H1 (cell line): ENCODE results near the gene SBF2. TPM values are rescaled to one million over a fixed set of nuclear protein-coding genes. Genes with fewer than 3 reads are reported as not detected.

Source experiments
- CTCF ChIA-PET: fragments of 300-600 bp; sonication (Branson Sonifier 250); formaldehyde crosslinking; loops from one replicate; lab custom pipeline; 2021; ENCODE audit not compliant: partially characterized antibody; lab: Charles Lee
- POLR2A ChIA-PET: fragments of 300-600 bp; sonication (Branson Sonifier 250); formaldehyde crosslinking; loops from one replicate; lab custom pipeline; 2021; ENCODE audit warnings: inconsistent platforms; ENCODE audit not compliant: partially characterized antibody; lab: Charles Lee
- DNase-seq, 2 experiments: peaks; one replicate each; pipeline versions ENCODE4 v3.0.0 to v3.0.0-alpha.2; 2010 to 2022; ENCODE audit warnings: low spot score in 2 of 2, low read depth in 1 of 2, mixed read lengths in 1 of 2
- FAIRE-seq: peaks from 2 replicates; lab custom pipeline; 2011; peaks lifted over from hg19 to GRCh38; lab: Jason Lieb, UNC
- H2AFZ ChIP-seq: 2 replicates; pipeline ENCODE4 v1.8.1; 2012; ENCODE audit warnings: low read length, inconsistent platforms
- H2AK5ac ChIP-seq: 2 replicates; pipeline ENCODE4 v1.6.1; 2013; ENCODE audit warnings: low read depth, low read length
- H2BK120ac ChIP-seq: replicated peaks from 2 replicates; pipeline ENCODE3; 2013; ENCODE audit warnings: low read depth, low read length, inconsistent platforms
- H2BK12ac ChIP-seq: 2 replicates; pipeline ENCODE4 v1.6.1; 2013; ENCODE audit warnings: low read depth, low read length
- H2BK15ac ChIP-seq: 2 replicates; pipeline ENCODE4 v1.6.1; 2013; ENCODE audit warnings: low read length
- H2BK20ac ChIP-seq: 2 replicates; pipeline ENCODE4 v1.6.1; 2013; ENCODE audit warnings: low read length
- H2BK5ac ChIP-seq: 2 replicates; pipeline ENCODE4 v1.6.1; 2013; ENCODE audit warnings: low read depth, low read length
- H3K14ac ChIP-seq: 2 replicates; pipeline ENCODE4 v1.6.1; 2013; ENCODE audit warnings: inconsistent platforms; ENCODE audit not compliant: insufficient read length
- H3K18ac ChIP-seq: 2 replicates; pipeline ENCODE4 v1.6.1; 2013; ENCODE audit warnings: low read length; ENCODE audit errors: extremely low read depth
- H3K23ac ChIP-seq: 2 replicates; pipeline ENCODE4 v1.6.1; 2013; ENCODE audit warnings: inconsistent platforms; ENCODE audit not compliant: insufficient read length
- H3K23me2 ChIP-seq: 2 replicates; pipeline ENCODE4 v1.6.1; 2013; ENCODE audit warnings: low read depth, low read length
- H3K27ac ChIP-seq: 2 replicates; pipeline ENCODE4 v1.6.1; 2011; ENCODE audit warnings: low read depth, low read length, inconsistent platforms
- H3K27me3 ChIP-seq, 4 experiments: replicated peaks in 1 of 4; 1 replicate in 1 of 4; 2 replicates in 3 of 4; pipeline versions ENCODE4 v1.6.1 to v1.8.1; 2011 to 2013; ENCODE audit warnings: low read length in 3 of 4, mild to moderate bottlenecking in 3 of 4, inconsistent platforms in 2 of 4, mixed read lengths in 2 of 4, moderate library complexity in 1 of 4; ENCODE audit not compliant: control insufficient read depth in 3 of 4, insufficient read depth in 3 of 4; ENCODE audit errors: extremely low read depth in 1 of 4
- H3K36me3 ChIP-seq, 4 experiments: 2 replicates each; pipeline versions ENCODE4 v1.6.1 to v1.8.1; 2011 to 2013; ENCODE audit warnings: mild to moderate bottlenecking in 4 of 4, low read length in 3 of 4, moderate library complexity in 2 of 4, control low read depth in 1 of 4, inconsistent platforms in 1 of 4; ENCODE audit not compliant: insufficient read depth in 4 of 4, control insufficient read depth in 2 of 4
- H3K4ac ChIP-seq: replicated peaks from 2 replicates; pipeline ENCODE3; 2013; ENCODE audit warnings: low read length, low read depth, mixed read lengths, inconsistent platforms; ENCODE audit not compliant: insufficient read length
- H3K4me1 ChIP-seq, 4 experiments: replicated peaks in 1 of 4; 1 replicate in 1 of 4; 2 replicates in 3 of 4; pipeline versions ENCODE4 v1.6.1 to v1.8.1; 2011 to 2013; ENCODE audit warnings: low read length in 3 of 4, inconsistent platforms in 2 of 4, mixed read lengths in 1 of 4; ENCODE audit not compliant: insufficient read depth in 4 of 4, control insufficient read depth in 3 of 4
- H3K4me2 ChIP-seq, 2 experiments: 2 replicates each; pipeline versions ENCODE4 v1.6.1 to v1.8.1; 2011 to 2013; ENCODE audit warnings: low read depth in 2 of 2, low read length in 2 of 2, control low read depth in 1 of 2, inconsistent platforms in 1 of 2, mild to moderate bottlenecking in 1 of 2; ENCODE audit not compliant: insufficient read depth in 1 of 2
- H3K4me3 ChIP-seq, 4 experiments: fragments of 200-600, 300-600 bp in 1 of 4; sonication (generic), shearing (Covaris generic), sonication (Bioruptor Twin) in 1 of 4; 2 replicates each; pipeline versions ENCODE4 v1.5.1 to v1.8.1; 2011 to 2016; ENCODE audit warnings: low read length in 4 of 4, low read depth in 3 of 4, control low read depth in 2 of 4, inconsistent platforms in 2 of 4, mild to moderate bottlenecking in 2 of 4, mixed read lengths in 1 of 4, moderate library complexity in 1 of 4; ENCODE audit not compliant: insufficient read depth in 2 of 4; ENCODE audit errors: extremely low read depth in 1 of 4
- H3K56ac ChIP-seq: replicated peaks from 2 replicates; pipeline ENCODE3; 2013; ENCODE audit warnings: low read depth, mild to moderate bottlenecking, mixed read lengths, low read length, inconsistent platforms; ENCODE audit not compliant: insufficient read length
- H3K79me1 ChIP-seq: 2 replicates; pipeline ENCODE4 v1.6.1; 2013; ENCODE audit warnings: low read depth, low read length, control low read depth
- H3K79me2 ChIP-seq, 2 experiments: 2 replicates each; pipeline versions ENCODE4 v1.6.1 to v1.8.1; 2012 to 2013; ENCODE audit warnings: low read length in 2 of 2, mild to moderate bottlenecking in 2 of 2, inconsistent platforms in 1 of 2; ENCODE audit not compliant: insufficient read depth in 2 of 2, control insufficient read depth in 1 of 2
- H3K9ac ChIP-seq, 4 experiments: replicated peaks in 1 of 4; 1 replicate in 1 of 4; 2 replicates in 3 of 4; pipeline versions ENCODE4 v1.6.1 to v1.8.1; 2011 to 2013; ENCODE audit warnings: low read depth in 3 of 4, low read length in 3 of 4, control low read depth in 2 of 4, mild to moderate bottlenecking in 2 of 4, moderate library complexity in 2 of 4, inconsistent platforms in 1 of 4; ENCODE audit errors: extremely low read depth in 1 of 4
- H3K9me3 ChIP-seq, 2 experiments: 2 replicates each; pipeline versions ENCODE4 v1.6.1 to v1.8.1; 2012 to 2013; ENCODE audit warnings: mild to moderate bottlenecking in 2 of 2, moderate library complexity in 2 of 2, control low read depth in 1 of 2, inconsistent platforms in 1 of 2, low read depth in 1 of 2, low read length in 1 of 2, mixed read lengths in 1 of 2; ENCODE audit not compliant: insufficient read depth in 2 of 2
- H4K20me1 ChIP-seq, 2 experiments: replicated peaks in 1 of 2; 2 replicates each; pipeline versions ENCODE3 to v1.8.1; 2011 to 2013; ENCODE audit warnings: inconsistent platforms in 2 of 2, low read length in 2 of 2, mild to moderate bottlenecking in 1 of 2; ENCODE audit not compliant: insufficient read depth in 2 of 2, control insufficient read depth in 1 of 2
- H4K5ac ChIP-seq: 2 replicates; pipeline ENCODE4 v1.6.1; 2013; ENCODE audit warnings: low read length, low read depth, mixed read lengths, inconsistent platforms; ENCODE audit not compliant: insufficient read length
- H4K8ac ChIP-seq: 2 replicates; pipeline ENCODE4 v1.8.0; 2013; ENCODE audit warnings: mild to moderate bottlenecking, moderate library complexity, low read length, inconsistent platforms; ENCODE audit not compliant: insufficient read depth; ENCODE audit errors: extremely low read depth
- H4K91ac ChIP-seq: replicated peaks from 2 replicates; pipeline ENCODE3; 2013; ENCODE audit warnings: low read length, mixed read lengths, inconsistent platforms; ENCODE audit not compliant: insufficient read length
- ATF2 ChIP-seq: IDR thresholded peaks from 2 replicates; pipeline ENCODE4 v1.6.1; 2012; ENCODE audit warnings: low read length, inconsistent platforms
- POU5F1 ChIP-seq: IDR thresholded peaks from 2 replicates; pipeline ENCODE4 v1.6.1; 2011; ENCODE audit warnings: low read depth, mild to moderate bottlenecking, low read length, moderate library complexity
- WGBS, 2 experiments: shearing (Covaris generic) in 1 of 2; methylation state at CpG; one replicate each; pipeline versions ENCODE4 v1.1.6 to v1.1.7; 2013 to 2015; ENCODE audit warnings: low lambda C conversion rate in 2 of 2, mixed read lengths in 2 of 2, inconsistent platforms in 1 of 2, low coverage in 1 of 2, missing lambda C conversion rate in 1 of 2; ENCODE audit not compliant: insufficient replicate concordance in 2 of 2, insufficient coverage in 1 of 2, insufficient read length in 1 of 2; ENCODE audit errors: extremely low coverage in 1 of 2, missing lambda C conversion rate in 1 of 2; 5-methylcytosine and 5-hydroxymethylcytosine counted together
- polyA plus RNA-seq, 7 experiments: library from polyadenylated mRNA; depleted of rRNA in 3 of 7; stranded (reverse) in 5 of 7; unstranded in 2 of 7; fragments of >200 nt in 5 of 7; fragments of 200-250 nt in 2 of 7; gene quantifications; 1 replicate in 5 of 7; 2 replicates in 1 of 7; 4 replicates in 1 of 7; pipeline versions ENCODE4 v1.2.1 to v1.2.3, GENCODE V29; 2011 to 2013; ENCODE audit warnings: missing spikeins in 2 of 7, mixed read lengths in 2 of 7
- total RNA-seq: library from RNA; stranded (reverse); fragmentation: NEBNext Ultra II Directional; extraction: Animal tissue kit (Norgen Biotek cat#: 25700); gene quantifications from 2 replicates; pipeline ENCODE4 v1.2.1, GENCODE V29; 2021

SBF2 gene
- total and polyA plus RNA-seq, 2 of the 8 experiments (the other 6 are each of a cell fraction or from before 2014, with no cell fraction given) = 36.7 to 50.5 TPM

GRCh38 chr11:10307022-10307399 is 13.0 kb upstream of the SBF2 start:
- Histone ChIP-seq H2BK5ac (peak overlapping the region; percentile 89; the same call in 1 of the 2 replicates), H3K79me1 (no peaks in the 10 kb centered on the region), H3K9me3 (no peaks in the 10 kb centered on the region), H3K23me2 (peaks cover 37% of the 10 kb centered on the region), H2BK20ac (no peak overlapping the region), H3K79me2 (peaks cover 0 to 27% of the 10 kb centered on the region in 2 experiments; a peak in 3 of 4 replicates), H3K18ac (0 out of 2 replicates have a peak overlapping the region, but pooled peaks have one; percentile 25), H4K5ac (no peak overlapping the region), H2BK12ac (no peak overlapping the region), H2BK120ac (peak overlapping the region; percentile 19), H3K4me2 (peak overlapping the region; percentile 87 to 100), H3K4ac (no peak overlapping the region), H3K9ac (peak overlapping the region in 3 of 4 experiments; percentile 26 to 71 (median 64); a peak in 5 of 7 replicates), H4K20me1 (peaks cover 6 to 9% of the 10 kb centered on the region in 2 experiments), H3K56ac (no peak overlapping the region), H3K27ac (peak overlapping the region; percentile 7; the same call in 1 of the 2 replicates), H3K36me3 (peaks cover 0 to 17% (median 8%) of the 10 kb centered on the region in 4 experiments; a peak in 3 of 8 replicates), H4K8ac (no peak overlapping the region), H3K23ac (no peak overlapping the region), H3K27me3 (peaks cover 0 to 42% (median 11%) of the 10 kb centered on the region in 4 experiments; a peak in 5 of 7 replicates), H3K4me1 (peaks cover 6 to 27% (median 9%) of the 10 kb centered on the region in 4 experiments), H4K91ac (peak overlapping the region; percentile 53), H2AK5ac (no peak overlapping the region), H2AFZ (no peak overlapping the region), H2BK15ac (no peak overlapping the region), H3K14ac (no peak overlapping the region), H3K4me3 (peak overlapping the region; percentile 70 to 92 (median 88))
- ChIA-PET CTCF (interaction anchor here (0.6 to 10.0 kb wide), 27 partner anchors 11 to 517 kb away, joined by 3 to 97 read pairs (median 4); no protein-coding TSS in a partner anchor), POLR2A (interaction anchor here (1.0 to 10.6 kb wide), 13 partner anchors 9 to 551 kb away, joined by 3 to 156 read pairs (median 7); partner anchors contain the start of gene SBF2)
- WGBS, 2 experiments = 3% methylated on average over 9 of the region's 9 CpGs; no CpG with 5 or more reads in 1 of the 2 experiments
- no peak for DNase-seq
- no peak for FAIRE-seq
- TF ChIP-seq POU5F1 = no peak
- 0 out of 2 replicates have a peak, but pooled peaks have one; percentile 8 for TF ChIP-seq ATF2
